ENCODE measurements around the gene RNF215. TPM values are rescaled to one million over a fixed set of nuclear protein-coding genes. Genes with fewer than 3 reads are reported as not detected.

The RNF215 gene
- total and polyA plus RNA-seq, 2 of the 13 experiments (the other 11 are each of a cell fraction or from before 2014, with no cell fraction given): 5.3 to 6.1 TPM

DNA sequence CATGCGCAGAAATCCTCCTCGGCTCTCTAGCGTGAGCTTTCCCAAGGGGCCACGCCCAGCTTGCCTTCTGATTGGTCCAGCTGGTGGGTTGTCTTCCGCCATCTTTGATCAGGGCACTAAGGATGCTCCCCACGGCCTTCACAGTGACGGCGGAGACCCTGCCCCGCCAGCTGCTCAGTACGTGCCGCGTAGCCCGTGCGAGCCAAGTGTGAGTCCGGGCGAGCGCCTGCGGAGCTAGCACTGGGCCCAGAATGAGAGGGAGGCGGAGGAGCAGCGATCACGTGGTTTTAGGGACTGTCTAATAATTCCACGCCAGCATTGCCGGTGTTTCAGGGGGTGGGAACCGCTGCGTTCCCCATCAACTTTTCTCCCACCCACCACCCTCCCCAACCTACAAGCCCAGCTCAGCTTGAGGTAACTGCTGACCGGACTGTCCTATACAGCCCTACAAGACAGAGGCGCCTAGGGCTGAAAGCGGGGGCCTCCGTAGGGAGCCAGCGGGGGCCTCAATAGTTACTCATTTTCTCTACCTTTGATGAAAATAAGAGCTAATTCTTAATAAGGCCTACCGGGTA lies 36.8 kb upstream of the RNF215 start:
- peak overlapping the region; percentile 67 to 89 (median 72) for H3K4me3 ChIP-seq (replicated peaks in 1 of 3; ENCODE audit: insufficient read depth in 1 of 3, low read depth in 2 of 3, low read length in 3 of 3)
- H3K36me3 ChIP-seq (replicated peaks in 1 of 2; ENCODE audit: control insufficient read depth in 1 of 2, insufficient read depth in 2 of 2, low read length in 2 of 2): peaks cover 0 to 5% of the 10 kb centered on the region in 2 experiments; a peak in 2 of 5 replicates
- no TSS peak for BruUV-seq (replicated peaks)
- in situ Hi-C loops (cut with HindIII; ENCODE audit: extremely low pct_ligation_motif_present, low pct_unique_long_range_greater_than_20kb): no loop called here
- FAIRE-seq (peak; percentile 82), DNase-seq (ENCODE audit: low spot score) (peak; percentile 99), ATAC-seq (peak; percentile 85)
- H3K9ac ChIP-seq (ENCODE audit: insufficient read depth, low read depth, low read length): peak overlapping the region; percentile 89
- H3K9me3 ChIP-seq (ENCODE audit: low read length): no peaks in the 10 kb centered on the region
- H3K27ac ChIP-seq (ENCODE audit: extremely low read length, insufficient read depth, low read length): peak overlapping the region; percentile 96
- no peaks in the 10 kb centered on the region for H4K20me1 ChIP-seq (ENCODE audit: insufficient read depth, low read length)
- peak overlapping the region; percentile 99 for H3K4me2 ChIP-seq (ENCODE audit: low read depth, low read length)
- H3K4me1 ChIP-seq (ENCODE audit: insufficient read depth, low read length): peaks cover 57% of the 10 kb centered on the region
- peak overlapping the region; percentile 63 for H2AFZ ChIP-seq (ENCODE audit: low read length)
- 3% methylated on average over 19 of the region's 31 CpGs for whole genome bisulfite sequencing (ENCODE audit: low lambda C conversion rate)
- ChIA-PET CTCF (ENCODE audit: low intra/inter-chr PET ratio, low total read pairs) (no interaction called here), POLR2A (interaction anchor here (0.8 to 7.2 kb wide), 16 partner anchors 9 to 657 kb away, joined by 3 to 164 read pairs (median 9); partner anchors contain the start of genes CCDC157, PES1, RNF215 and SEC14L2)
- no peaks in the 10 kb centered on the region for H3K27me3 ChIP-seq (ENCODE audit: control insufficient read depth in 1 of 2, insufficient read depth in 2 of 2, low read length in 2 of 2)
- peaks cover 16% of the 10 kb centered on the region for H3K79me2 ChIP-seq (ENCODE audit: insufficient read depth, low read length)
- intact Hi-C loops (cut with micrococcal nuclease; ENCODE audit: unreplicated experiment): no loop called here
- TF ChIP-seq ZNF441 (CRISPR knock-in tag; IDR thresholded peaks at IDR 0.05; ENCODE audit: borderline replicate concordance) (peak; percentile 31; the same call in 1 of the 2 replicates), THAP9 (CRISPR knock-in tag; IDR thresholded peaks at IDR 0.05; ENCODE audit: borderline replicate concordance) (peak; percentile 99), TFAP4 (IDR thresholded peaks at IDR 0.05; ENCODE audit: borderline replicate concordance, low read depth) (peak; percentile 97), TBX2 (CRISPR knock-in tag; IDR thresholded peaks at IDR 0.05; ENCODE audit: borderline replicate concordance) (peak; percentile 72; the same call in 1 of the 2 replicates), ZNF326 (CRISPR knock-in tag; IDR thresholded peaks at IDR 0.05; ENCODE audit: borderline replicate concordance) (no peak), ZNF788 (CRISPR knock-in tag; IDR thresholded peaks at IDR 0.05; ENCODE audit: borderline replicate concordance) (peak; percentile 84), ZFY (CRISPR knock-in tag; IDR thresholded peaks at IDR 0.05) (peak; percentile 94), TOE1 (CRISPR knock-in tag; IDR thresholded peaks at IDR 0.05) (peak; percentile 82; the same call in 1 of the 2 replicates), SIN3A (IDR thresholded peaks at IDR 0.05; ENCODE audit: borderline replicate concordance, low read depth, low read length) (no peak), ZNF317 (CRISPR knock-in tag; IDR thresholded peaks at IDR 0.05) (no peak), RXRA (CRISPR knock-in tag; IDR thresholded peaks at IDR 0.05) (peak; percentile 68), SP5 (CRISPR knock-in tag; IDR thresholded peaks at IDR 0.05; ENCODE audit: borderline replicate concordance, low read depth) (peak; percentile 90)
- TF ChIP-seq, protein P1, sequence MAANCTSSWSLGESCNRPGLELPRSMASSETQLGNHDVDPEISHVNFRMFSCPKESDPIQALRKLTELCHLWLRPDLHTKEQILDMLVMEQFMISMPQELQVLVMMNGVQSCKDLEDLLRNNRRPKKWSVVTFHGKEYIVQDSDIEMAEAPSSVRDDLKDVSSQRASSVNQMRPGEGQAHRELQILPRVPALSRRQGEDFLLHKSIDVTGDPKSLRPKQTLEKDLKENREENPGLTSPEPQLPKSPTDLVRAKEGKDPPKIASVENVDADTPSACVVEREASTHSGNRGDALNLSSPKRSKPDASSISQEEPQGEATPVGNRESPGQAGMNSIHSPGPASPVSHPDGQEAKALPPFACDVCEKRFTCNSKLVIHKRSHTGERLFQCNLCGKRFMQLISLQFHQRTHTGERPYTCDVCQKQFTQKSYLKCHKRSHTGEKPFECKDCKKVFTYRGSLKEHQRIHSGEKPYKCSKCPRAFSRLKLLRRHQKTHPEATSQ (CRISPR knock-in tag; IDR thresholded peaks at IDR 0.05; ENCODE audit: borderline replicate concordance): no peak
- TF ChIP-seq, protein P2, sequence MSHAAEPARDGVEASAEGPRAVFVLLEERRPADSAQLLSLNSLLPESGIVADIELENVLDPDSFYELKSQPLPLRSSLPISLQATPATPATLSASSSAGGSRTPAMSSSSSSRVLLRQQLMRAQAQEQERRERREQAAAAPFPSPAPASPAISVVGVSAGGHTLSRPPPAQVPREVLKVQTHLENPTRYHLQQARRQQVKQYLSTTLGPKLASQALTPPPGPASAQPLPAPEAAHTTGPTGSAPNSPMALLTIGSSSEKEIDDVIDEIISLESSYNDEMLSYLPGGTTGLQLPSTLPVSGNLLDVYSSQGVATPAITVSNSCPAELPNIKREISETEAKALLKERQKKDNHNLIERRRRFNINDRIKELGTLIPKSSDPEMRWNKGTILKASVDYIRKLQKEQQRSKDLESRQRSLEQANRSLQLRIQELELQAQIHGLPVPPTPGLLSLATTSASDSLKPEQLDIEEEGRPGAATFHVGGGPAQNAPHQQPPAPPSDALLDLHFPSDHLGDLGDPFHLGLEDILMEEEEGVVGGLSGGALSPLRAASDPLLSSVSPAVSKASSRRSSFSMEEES (CRISPR knock-in tag; IDR thresholded peaks at IDR 0.05): peak; percentile 93
